Neural cell (in vitro differentiated cells): Measurements from ENCODE around the gene HECA. TPM values are rescaled to one million over a fixed set of nuclear protein-coding genes. Genes with fewer than 3 reads are reported as not detected.

Source experiments
- H2AFZ ChIP-seq: fragments of 200-600, 300-800 bp; sonication (generic), shearing (Covaris generic); 2 replicates; pipeline ENCODE4 v1.6.0; 2014; ENCODE audit warnings: low read depth, mild to moderate bottlenecking, antibody characterized with exemption, low read length, moderate library complexity
- H3F3A ChIP-seq: fragments of 200-600 bp; shearing (Covaris generic); 2 replicates; pipeline ENCODE4 v1.6.1; 2016; ENCODE audit warnings: mild to moderate bottlenecking, moderate library complexity, mixed read lengths, antibody characterized with exemption, low read length; ENCODE audit not compliant: insufficient read depth, poor library complexity, severe bottlenecking
- H3K27ac ChIP-seq: fragments of 200-600, 300-800 bp; sonication (generic), shearing (Covaris generic); 2 replicates; pipeline ENCODE4 v1.5.1; 2014; ENCODE audit warnings: mild to moderate bottlenecking, low read length, moderate library complexity
- H3K27me3 ChIP-seq: fragments of 300-800, 200-600 bp; sonication (generic), shearing (Covaris generic); 2 replicates; pipeline ENCODE4 v1.6.0; 2014; ENCODE audit warnings: mild to moderate bottlenecking, low read depth, low read length, moderate library complexity; ENCODE audit not compliant: insufficient read depth
- H3K36me3 ChIP-seq: fragments of 300-800, 200-600 bp; sonication (generic), shearing (Covaris generic); 2 replicates; pipeline ENCODE4 v1.5.1; 2014; ENCODE audit warnings: mild to moderate bottlenecking, antibody characterized with exemption, low read length, moderate library complexity; ENCODE audit not compliant: insufficient read depth
- H3K4me2 ChIP-seq: fragments of 300-800, 200-600 bp; sonication (generic), shearing (Covaris generic); 2 replicates; pipeline ENCODE4 v1.6.0; 2014; ENCODE audit warnings: mild to moderate bottlenecking, low read length
- H3K4me3 ChIP-seq: fragments of 300-800, 200-600 bp; sonication (generic), shearing (Covaris generic); 2 replicates; pipeline ENCODE4 v1.5.1; 2014; ENCODE audit warnings: mild to moderate bottlenecking, low read length, moderate library complexity
- H3K79me2 ChIP-seq: fragments of 200-600 bp; shearing (Covaris generic); replicated peaks from 2 replicates; pipeline ENCODE4 v1.6.0; 2014; ENCODE audit warnings: mild to moderate bottlenecking, low read length, moderate library complexity; ENCODE audit not compliant: insufficient read depth
- H3K9ac ChIP-seq: fragments of 300-800, 200-600 bp; sonication (generic), shearing (Covaris generic); 2 replicates; pipeline ENCODE4 v1.6.1; 2016; ENCODE audit warnings: mild to moderate bottlenecking, low read length, mixed read lengths
- H3K9me2 ChIP-seq: fragments of 200-600 bp; shearing (Covaris generic); 2 replicates; pipeline ENCODE4 v1.6.1; 2016; ENCODE audit warnings: mild to moderate bottlenecking, low read length, mixed read lengths; ENCODE audit not compliant: insufficient read depth
- H3K9me3 ChIP-seq: fragments of 200-600, 300-800 bp; sonication (generic), shearing (Covaris generic); 2 replicates; pipeline ENCODE4 v1.6.1; 2016; ENCODE audit warnings: mild to moderate bottlenecking, mixed run types, low read length, moderate library complexity, mixed read lengths
- H4K20me1 ChIP-seq: fragments of 200-600 bp; shearing (Covaris generic); 2 replicates; pipeline ENCODE4 v1.6.1; 2016; ENCODE audit warnings: mild to moderate bottlenecking, mixed run types; ENCODE audit not compliant: insufficient read depth
- CTCF ChIP-seq: fragments of 450-650 bp; IDR thresholded peaks from 2 replicates; pipeline ENCODE4 v1.5.1; 2014; ENCODE audit warnings: antibody characterized with exemption, mild to moderate bottlenecking, moderate library complexity; ENCODE audit not compliant: poor library complexity, severe bottlenecking
- EP300 ChIP-seq: fragments of 450-650 bp; conservative IDR thresholded peaks from 2 replicates; pipeline ENCODE4 v1.6.1; 2014; ENCODE audit warnings: antibody characterized with exemption, mild to moderate bottlenecking, moderate library complexity; ENCODE audit not compliant: poor library complexity, severe bottlenecking
- EZH2 ChIP-seq: fragments of 200-600, 300-800 bp; shearing (Covaris generic), sonication (generic); IDR thresholded peaks from 2 replicates; pipeline ENCODE4 v1.6.1; 2014; ENCODE audit warnings: antibody characterized with exemption, low read length, borderline replicate concordance, mild to moderate bottlenecking; ENCODE audit not compliant: insufficient read depth, poor library complexity, severe bottlenecking
- MXI1 ChIP-seq: fragments of 450-650 bp; conservative IDR thresholded peaks from 2 replicates; pipeline ENCODE4 v1.6.1; 2014; ENCODE audit warnings: antibody characterized with exemption, mild to moderate bottlenecking; ENCODE audit not compliant: poor library complexity, severe bottlenecking
- POLR2AphosphoS5 ChIP-seq: IDR thresholded peaks from 2 replicates; pipeline ENCODE4 v1.6.1; 2012
- RAD21 ChIP-seq: fragments of 450-650 bp; conservative IDR thresholded peaks from 2 replicates; pipeline ENCODE4 v1.6.1; 2014; ENCODE audit warnings: antibody characterized with exemption, mild to moderate bottlenecking, moderate library complexity
- REST ChIP-seq: IDR thresholded peaks from 2 replicates; pipeline ENCODE4 v1.6.1; 2012; ENCODE audit warnings: borderline replicate concordance
- SMC3 ChIP-seq: fragments of 450-650 bp; conservative IDR thresholded peaks from 2 replicates; pipeline ENCODE4 v1.6.1; 2014; ENCODE audit warnings: antibody characterized with exemption, mild to moderate bottlenecking, moderate library complexity; ENCODE audit not compliant: poor library complexity
- TAF1 ChIP-seq: IDR thresholded peaks from 2 replicates; pipeline ENCODE4 v1.6.1; 2012; ENCODE audit warnings: low read depth
- polyA plus RNA-seq: library from polyadenylated mRNA; depleted of rRNA; stranded (reverse); fragments of >200 nt; gene quantifications from 2 replicates; pipeline ENCODE4 v1.2.3, GENCODE V29; 2014

The HECA gene
- polyA plus RNA-seq, 1 donor from 2014 or later: 20.2 TPM

DNA sequence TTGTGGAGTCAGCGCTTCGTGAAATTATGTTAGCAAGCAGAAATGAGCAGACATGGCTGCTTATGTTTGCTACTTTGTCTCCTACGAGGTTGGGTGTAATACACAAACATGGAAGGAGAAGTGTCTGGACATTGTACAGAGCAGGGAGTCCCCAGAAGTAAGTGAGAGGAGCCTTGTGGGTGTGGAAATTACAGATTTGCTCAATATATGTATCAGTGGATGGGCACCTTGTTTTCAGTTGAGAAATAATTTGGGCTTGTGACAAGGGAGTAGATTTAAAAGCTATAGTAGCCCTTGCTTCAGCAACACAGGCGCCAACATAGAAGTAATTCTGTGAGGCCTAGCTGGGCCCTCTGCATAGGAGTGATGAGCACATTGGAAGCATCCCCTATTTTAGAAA, 49.2 kb downstream of the HECA start:
- Histone ChIP-seq H3K27me3 (no peaks in the 10 kb centered on the region), H3K9ac (no peak overlapping the region)
- TF ChIP-seq EP300: no peak

DNA sequence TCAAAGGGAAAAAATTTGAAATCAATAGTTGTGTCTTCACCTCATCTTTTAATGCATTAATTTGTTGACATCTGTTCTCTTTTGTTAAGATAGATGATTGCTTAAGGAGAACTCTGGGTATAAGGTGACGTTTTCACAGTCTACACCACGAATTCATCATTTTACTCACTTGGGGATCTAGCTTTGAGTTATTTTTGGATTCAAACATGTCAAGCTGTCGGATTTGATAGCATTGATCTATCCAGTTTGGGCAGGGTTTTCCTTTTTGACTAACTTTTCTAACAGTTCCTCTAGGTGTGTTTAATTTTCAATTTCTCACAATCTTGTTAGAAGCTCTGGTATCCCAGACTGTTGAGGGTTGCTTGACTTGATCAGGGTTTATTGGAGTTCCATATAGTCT, 49.6 kb downstream of the HECA start:
- Histone ChIP-seq H3K27me3 (no peaks in the 10 kb centered on the region), H3K4me3 (no peak overlapping the region), H2AFZ (no peak overlapping the region), H3K36me3 (no peaks in the 10 kb centered on the region), H3F3A (no peaks in the 10 kb centered on the region), H3K9ac (no peak overlapping the region), H3K9me2 (no peaks in the 10 kb centered on the region), H3K4me2 (no peak overlapping the region), H3K9me3 (no peaks in the 10 kb centered on the region), H3K27ac (no peak overlapping the region), H4K20me1 (no peaks in the 10 kb centered on the region), H3K79me2 (no peaks in the 10 kb centered on the region)
- TF ChIP-seq CTCF (no peak), TAF1 (no peak), EP300 (no peak), RAD21 (no peak), MXI1 (no peak), EZH2 (no peak), REST (no peak), SMC3 (no peak), POLR2AphosphoS5 (no peak)

More for the DNA sequence above, 49.2 kb downstream of the HECA start:
- Histone ChIP-seq H3F3A (no peaks in the 10 kb centered on the region), H3K36me3 (no peaks in the 10 kb centered on the region), H3K27ac (no peak overlapping the region), H4K20me1 (no peaks in the 10 kb centered on the region), H3K79me2 (no peaks in the 10 kb centered on the region), H3K9me3 (no peaks in the 10 kb centered on the region), H3K9me2 (no peaks in the 10 kb centered on the region), H2AFZ (no peak overlapping the region), H3K4me3 (no peak overlapping the region), H3K4me2 (no peak overlapping the region)

DNA sequence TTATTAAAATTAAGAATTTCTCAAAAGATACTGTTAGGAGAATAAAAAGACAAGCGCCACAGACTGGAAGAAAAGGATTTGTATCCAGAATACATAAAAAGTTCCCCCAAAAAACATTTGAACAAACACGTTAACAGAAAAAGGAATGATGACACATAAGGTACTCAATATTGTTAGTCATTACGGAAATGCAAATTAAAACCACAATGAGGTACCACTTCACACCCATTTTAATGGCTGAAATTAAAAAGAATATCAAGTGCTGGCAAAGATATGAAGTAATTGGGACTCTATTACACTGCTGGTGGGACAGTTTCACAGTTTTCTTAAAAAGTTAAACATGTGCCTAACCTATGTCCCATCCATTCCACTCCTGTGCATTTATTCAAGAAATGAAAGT, 51.4 kb downstream of the HECA start:
- Histone ChIP-seq H3K4me3 (no peak overlapping the region), H3K36me3 (no peaks in the 10 kb centered on the region), H3K27me3 (no peaks in the 10 kb centered on the region), H3K9me2 (no peaks in the 10 kb centered on the region), H3F3A (no peaks in the 10 kb centered on the region), H3K4me2 (no peak overlapping the region), H3K9me3 (no peaks in the 10 kb centered on the region), H4K20me1 (no peaks in the 10 kb centered on the region), H3K79me2 (no peaks in the 10 kb centered on the region), H3K27ac (no peak overlapping the region), H2AFZ (no peak overlapping the region), H3K9ac (no peak overlapping the region)
- TF ChIP-seq EP300: no peak
- TF ChIP-seq REST: no peak
- TF ChIP-seq EZH2: no peak
- no peak for TF ChIP-seq CTCF
- TF ChIP-seq MXI1: no peak
- no peak for TF ChIP-seq RAD21
- no peak for TF ChIP-seq SMC3
- no peak for TF ChIP-seq POLR2AphosphoS5
- no peak for TF ChIP-seq TAF1
